ENCODE measurements around the gene MYBBP1A.
"Not testable (repeated sequence)": the region's sequence is repeated elsewhere in the genome, so short reads cannot be mapped to it uniquely, and the experiment has no call there.

Gene MYBBP1A

GRCh38 chr17:4584101-4584916 is 29.1 kb upstream of the MYBBP1A start, which contains the start of gene SMTNL2:
TSS of gene SMTNL2 (plus strand) at chr17:4584529. CDS start at chr17:4584606, 77 bp downstream.
- no peak for TF ChIP-seq CTCF (IDR thresholded peaks at IDR 0.05; ENCODE audit: low read depth, low read length, missing control alignments)
- DNase-seq (ENCODE audit: low read depth): no peak
- H3K4me3 ChIP-seq (ENCODE audit: low read depth, low read length): no peak within 1 kb of the TSS

GRCh38 chr17:4583782-4584100 is 28.6 kb upstream of the MYBBP1A start:
- no peak for TF ChIP-seq CTCF (IDR thresholded peaks at IDR 0.05; ENCODE audit: low read depth, low read length, missing control alignments)
- DNase-seq (ENCODE audit: low read depth): no peak
- no peak overlapping the region for H3K4me3 ChIP-seq (ENCODE audit: low read depth, low read length)

DNA sequence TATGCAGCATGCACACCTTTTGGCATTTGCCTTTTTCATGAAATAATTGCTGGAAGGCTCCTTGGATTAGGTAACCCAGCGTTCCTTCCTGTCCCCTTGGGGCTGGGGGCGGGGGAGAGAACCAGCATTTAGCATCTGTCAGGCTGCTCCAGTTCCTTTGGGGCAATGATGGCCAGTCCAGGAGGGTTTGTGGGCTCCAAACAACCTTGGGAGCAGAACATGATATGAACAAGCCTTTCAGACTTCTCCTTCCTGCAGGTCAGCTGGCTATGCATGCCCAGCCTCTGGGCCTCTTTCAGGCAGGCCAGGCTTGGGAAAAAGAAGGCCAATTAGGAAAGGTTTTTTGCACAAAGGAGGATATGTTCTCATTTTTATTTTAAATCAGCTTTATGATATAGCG is 28.0 kb upstream of the MYBBP1A start:
- no peak overlapping the region for H3K4me3 ChIP-seq (ENCODE audit: low read depth, low read length)
- no peak for DNase-seq (ENCODE audit: low read depth)
- no peak for TF ChIP-seq CTCF (IDR thresholded peaks at IDR 0.05; ENCODE audit: low read depth, low read length, missing control alignments)

- no peak for TF ChIP-seq CTCF (IDR thresholded peaks at IDR 0.05; ENCODE audit: low read depth, low read length, missing control alignments)
- H3K4me3 ChIP-seq (ENCODE audit: low read depth, low read length): no peak overlapping the region
- DNase-seq (ENCODE audit: low read depth): no peak
These were observed 27.5 kb upstream of the MYBBP1A start for GRCh38 chr17:4582691-4583090.

DNA sequence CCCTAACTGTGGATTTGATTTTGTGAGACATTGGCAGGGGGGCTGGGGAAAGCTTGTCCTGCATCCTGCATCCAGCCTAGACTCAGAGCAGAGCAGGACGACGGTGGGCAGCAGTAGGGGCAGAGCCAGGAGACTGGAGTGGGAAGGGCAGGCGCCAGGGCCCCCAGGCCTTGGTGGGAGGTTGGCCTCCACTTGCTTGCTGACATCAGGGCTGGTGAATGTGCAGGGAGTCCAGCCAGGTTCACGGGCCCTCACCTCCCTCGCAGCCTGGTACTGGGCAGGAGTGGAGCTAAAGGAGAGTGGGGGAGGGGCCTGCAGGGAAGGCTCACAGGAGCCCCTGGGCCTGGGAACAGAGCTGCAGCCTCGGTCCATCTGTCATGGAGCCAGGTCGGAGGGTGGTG is 26.9 kb upstream of the MYBBP1A start:
- H3K4me3 ChIP-seq (ENCODE audit: low read depth, low read length): no peak overlapping the region
- no peak for TF ChIP-seq CTCF (IDR thresholded peaks at IDR 0.05; ENCODE audit: low read depth, low read length, missing control alignments)

GRCh38 chr17:4580291-4580690 is 25.1 kb upstream of the MYBBP1A start:
- TF ChIP-seq CTCF (IDR thresholded peaks at IDR 0.05; ENCODE audit: low read depth, low read length, missing control alignments): no peak
- DNase-seq (ENCODE audit: low read depth): no peak
- H3K4me3 ChIP-seq (ENCODE audit: low read depth, low read length): no peak overlapping the region

More for the DNA sequence above, 26.9 kb upstream of the MYBBP1A start:
- DNase-seq (ENCODE audit: low read depth): no peak

GRCh38 chr17:4579678-4580077 is 24.5 kb upstream of the MYBBP1A start:
- no peak for TF ChIP-seq CTCF (IDR thresholded peaks at IDR 0.05; ENCODE audit: low read depth, low read length, missing control alignments)
- no peak overlapping the region for H3K4me3 ChIP-seq (ENCODE audit: low read depth, low read length)
- DNase-seq (ENCODE audit: low read depth): no peak

DNA sequence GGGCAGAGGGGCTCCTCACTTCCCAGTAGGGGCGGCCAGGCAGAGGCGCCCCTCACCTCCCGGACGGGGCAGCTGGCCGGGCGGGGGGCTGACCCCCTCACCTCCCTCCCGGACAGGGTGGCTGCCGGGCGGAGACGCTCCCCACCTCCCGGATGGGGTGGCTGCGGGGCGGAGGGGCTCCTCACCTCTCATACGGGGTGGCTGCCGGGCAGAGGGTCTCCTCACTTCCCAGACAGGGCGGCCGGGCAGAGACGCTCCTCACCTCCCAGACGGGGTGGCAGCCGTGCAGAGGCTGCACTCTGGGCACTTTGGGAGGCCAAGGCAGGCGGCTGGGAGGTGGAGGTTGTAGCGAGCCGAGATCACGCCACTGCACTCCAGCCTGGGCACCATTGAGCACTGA is 23.2 kb upstream of the MYBBP1A start:
- not testable (repeated sequence) for DNase-seq (ENCODE audit: low read depth); H3K4me3 ChIP-seq (ENCODE audit: low read depth, low read length)
